NB4 (cell line): Measurements from ENCODE around the gene COPB2.

Experiments used
- MYC ChIP-seq: IDR thresholded peaks from 2 replicates; pipeline ENCODE4 v1.6.1; 2011; ENCODE audit warnings: low read depth, low read length
- TF ChIP-seq, protein P1 (sequence below): IDR thresholded peaks from one replicate; pipeline ENCODE4 v1.5.1; 2012; ENCODE audit warnings: low read depth, low read length

DNA sequence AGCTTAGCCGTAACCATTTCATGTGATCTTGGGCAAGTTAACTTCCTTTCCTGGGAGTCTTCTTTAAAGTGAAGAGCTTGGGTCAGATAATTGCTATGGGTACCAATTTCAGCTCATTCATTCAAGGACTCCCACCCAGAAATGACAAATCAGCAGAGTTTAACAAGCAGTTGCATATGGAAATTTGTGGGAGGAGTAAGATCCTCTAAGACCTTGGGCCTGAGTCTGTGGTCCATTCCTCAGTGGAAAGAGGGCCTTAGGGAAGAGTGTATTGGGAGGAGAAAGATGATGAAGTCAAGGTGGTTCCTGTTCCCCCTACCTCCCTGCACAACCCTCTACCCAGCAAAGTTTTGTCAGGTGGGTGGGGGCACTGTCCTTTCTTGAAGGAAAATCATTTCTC, 44.8 kb upstream of the COPB2 start:
- TF ChIP-seq, protein P1, sequence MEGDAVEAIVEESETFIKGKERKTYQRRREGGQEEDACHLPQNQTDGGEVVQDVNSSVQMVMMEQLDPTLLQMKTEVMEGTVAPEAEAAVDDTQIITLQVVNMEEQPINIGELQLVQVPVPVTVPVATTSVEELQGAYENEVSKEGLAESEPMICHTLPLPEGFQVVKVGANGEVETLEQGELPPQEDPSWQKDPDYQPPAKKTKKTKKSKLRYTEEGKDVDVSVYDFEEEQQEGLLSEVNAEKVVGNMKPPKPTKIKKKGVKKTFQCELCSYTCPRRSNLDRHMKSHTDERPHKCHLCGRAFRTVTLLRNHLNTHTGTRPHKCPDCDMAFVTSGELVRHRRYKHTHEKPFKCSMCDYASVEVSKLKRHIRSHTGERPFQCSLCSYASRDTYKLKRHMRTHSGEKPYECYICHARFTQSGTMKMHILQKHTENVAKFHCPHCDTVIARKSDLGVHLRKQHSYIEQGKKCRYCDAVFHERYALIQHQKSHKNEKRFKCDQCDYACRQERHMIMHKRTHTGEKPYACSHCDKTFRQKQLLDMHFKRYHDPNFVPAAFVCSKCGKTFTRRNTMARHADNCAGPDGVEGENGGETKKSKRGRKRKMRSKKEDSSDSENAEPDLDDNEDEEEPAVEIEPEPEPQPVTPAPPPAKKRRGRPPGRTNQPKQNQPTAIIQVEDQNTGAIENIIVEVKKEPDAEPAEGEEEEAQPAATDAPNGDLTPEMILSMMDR = no peak
- no peak for TF ChIP-seq MYC
